Measurements from ENCODE around the gene RIMS1. TPM values are rescaled to one million over a fixed set of nuclear protein-coding genes. Genes with fewer than 3 reads are reported as not detected.

Gene RIMS1
- total RNA-seq, 4 donors from 2014 or later = 0.54 to 5.0 TPM; not detected in 2

DNA sequence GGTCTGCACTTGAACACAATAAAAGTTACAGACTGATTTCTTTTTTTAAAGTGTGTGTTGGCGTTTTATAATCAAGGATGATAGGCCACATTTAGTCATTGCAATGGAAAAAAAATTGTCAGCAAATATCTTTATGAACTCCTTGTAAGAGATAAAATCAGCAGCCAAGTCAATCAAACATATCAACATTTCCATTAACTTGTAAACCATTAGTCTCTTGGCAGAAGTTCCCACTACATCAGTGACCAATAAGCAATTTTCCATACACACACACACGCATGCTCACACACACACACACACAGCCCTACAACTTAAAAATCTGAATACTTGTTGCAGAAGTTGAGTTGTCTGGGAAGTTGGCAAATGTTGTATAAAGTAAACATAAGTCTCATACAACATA, 419.6 kb downstream of the RIMS1 start:
- H3K4me1 ChIP-seq = no peaks in the 10 kb centered on the region
- TF ChIP-seq POLR2A (IDR thresholded peaks at IDR 0.05) = no peak
- TF ChIP-seq, protein P1, sequence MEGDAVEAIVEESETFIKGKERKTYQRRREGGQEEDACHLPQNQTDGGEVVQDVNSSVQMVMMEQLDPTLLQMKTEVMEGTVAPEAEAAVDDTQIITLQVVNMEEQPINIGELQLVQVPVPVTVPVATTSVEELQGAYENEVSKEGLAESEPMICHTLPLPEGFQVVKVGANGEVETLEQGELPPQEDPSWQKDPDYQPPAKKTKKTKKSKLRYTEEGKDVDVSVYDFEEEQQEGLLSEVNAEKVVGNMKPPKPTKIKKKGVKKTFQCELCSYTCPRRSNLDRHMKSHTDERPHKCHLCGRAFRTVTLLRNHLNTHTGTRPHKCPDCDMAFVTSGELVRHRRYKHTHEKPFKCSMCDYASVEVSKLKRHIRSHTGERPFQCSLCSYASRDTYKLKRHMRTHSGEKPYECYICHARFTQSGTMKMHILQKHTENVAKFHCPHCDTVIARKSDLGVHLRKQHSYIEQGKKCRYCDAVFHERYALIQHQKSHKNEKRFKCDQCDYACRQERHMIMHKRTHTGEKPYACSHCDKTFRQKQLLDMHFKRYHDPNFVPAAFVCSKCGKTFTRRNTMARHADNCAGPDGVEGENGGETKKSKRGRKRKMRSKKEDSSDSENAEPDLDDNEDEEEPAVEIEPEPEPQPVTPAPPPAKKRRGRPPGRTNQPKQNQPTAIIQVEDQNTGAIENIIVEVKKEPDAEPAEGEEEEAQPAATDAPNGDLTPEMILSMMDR (IDR thresholded peaks at IDR 0.05) = no peak
- no peak for DNase-seq
- H3K27ac ChIP-seq = no peak overlapping the region
- H3K9me3 ChIP-seq = no peaks in the 10 kb centered on the region
- no peaks in the 10 kb centered on the region for H3K27me3 ChIP-seq
- H3K36me3 ChIP-seq = no peaks in the 10 kb centered on the region
- H3K4me3 ChIP-seq = no peak overlapping the region

DNA sequence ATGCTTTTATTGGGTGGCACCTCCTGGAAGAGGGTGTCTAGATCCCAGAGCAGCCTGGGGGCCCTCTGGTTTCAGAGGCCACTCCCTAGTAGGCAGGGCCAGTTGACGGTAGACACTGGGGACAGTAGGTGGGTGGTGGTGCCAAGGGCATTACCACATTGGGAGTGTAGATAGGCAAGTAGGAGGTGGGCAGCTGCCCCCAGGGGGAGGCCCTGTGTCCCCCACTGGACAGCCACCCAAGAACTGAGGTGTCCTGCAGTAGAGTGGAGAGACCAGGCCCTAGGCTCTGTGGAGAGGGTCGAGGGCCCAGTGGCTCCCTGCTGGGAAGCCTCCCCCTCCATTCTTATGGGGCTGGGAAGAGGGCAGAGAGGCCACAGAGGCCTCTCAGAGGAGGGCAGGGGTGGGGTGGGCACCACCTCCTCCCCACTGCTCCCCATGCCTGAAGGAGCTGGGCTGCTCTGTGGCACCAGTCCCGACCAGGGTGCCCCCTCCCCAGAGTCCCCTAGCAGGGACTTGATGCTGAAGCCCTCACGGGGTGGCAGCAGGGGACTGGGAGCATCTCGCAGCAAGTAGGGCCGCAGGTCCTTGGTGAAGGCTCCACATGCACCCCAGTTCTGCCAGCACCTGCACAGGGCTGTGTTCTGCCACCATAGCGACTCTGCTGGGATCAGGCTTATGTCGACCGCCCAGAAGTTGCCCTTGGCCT, 430.5 kb downstream of the RIMS1 start:
- H3K36me3 ChIP-seq = no peaks in the 10 kb centered on the region
- H3K27ac ChIP-seq = no peak overlapping the region
- H3K27me3 ChIP-seq = no peaks in the 10 kb centered on the region
- no peak for TF ChIP-seq POLR2A (IDR thresholded peaks at IDR 0.05)
- TF ChIP-seq, protein P1 (IDR thresholded peaks at IDR 0.05) = no peak
- DNase-seq = no peak
- no peaks in the 10 kb centered on the region for H3K9me3 ChIP-seq
- no peaks in the 10 kb centered on the region for H3K4me1 ChIP-seq
- H3K4me3 ChIP-seq = no peak overlapping the region

DNA sequence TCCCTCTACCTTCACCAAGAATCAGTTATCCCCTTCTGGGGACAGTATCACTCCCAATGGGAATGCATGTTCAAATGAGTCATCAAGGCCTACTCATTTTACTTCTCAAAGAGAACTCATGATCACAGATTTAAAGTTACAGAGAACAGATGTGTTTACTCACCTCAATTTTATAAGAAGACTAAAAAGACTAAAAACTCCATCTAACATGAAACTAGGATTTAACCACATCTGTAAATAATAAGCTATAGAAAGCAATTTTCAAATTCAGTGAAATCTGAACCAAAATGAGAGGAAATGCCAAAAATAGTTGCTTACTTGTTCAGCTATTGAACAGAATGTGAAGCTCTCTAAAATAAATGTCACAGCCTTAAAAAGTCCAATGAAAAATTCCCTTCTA, 435.4 kb downstream of the RIMS1 start:
- no peak for DNase-seq
- H3K27ac ChIP-seq = no peak overlapping the region
- no peaks in the 10 kb centered on the region for H3K9me3 ChIP-seq
- no peaks in the 10 kb centered on the region for H3K36me3 ChIP-seq
- H3K4me3 ChIP-seq = no peak overlapping the region
- no peaks in the 10 kb centered on the region for H3K4me1 ChIP-seq
- TF ChIP-seq, protein P1 (IDR thresholded peaks at IDR 0.05) = no peak
- no peak for TF ChIP-seq POLR2A (IDR thresholded peaks at IDR 0.05)
- no peaks in the 10 kb centered on the region for H3K27me3 ChIP-seq

DNA sequence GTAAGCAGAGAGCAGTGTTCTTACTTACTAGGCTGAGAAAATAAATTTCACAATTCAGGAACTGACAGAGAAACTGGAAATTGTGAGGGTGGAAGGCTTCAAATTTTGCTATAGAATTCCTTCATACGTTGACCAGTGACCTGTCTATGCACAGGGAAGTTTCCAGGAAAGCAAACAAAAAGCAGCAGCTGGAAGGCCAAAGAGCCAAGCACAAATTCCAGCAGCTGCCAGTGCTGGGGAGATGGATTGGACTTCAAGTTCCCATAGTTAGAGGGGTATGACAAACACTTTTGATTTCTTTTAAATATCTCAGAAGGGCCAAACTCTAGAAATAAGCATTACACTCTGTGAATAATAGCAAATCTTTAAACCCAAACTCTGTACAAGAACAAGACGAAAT, 436.4 kb downstream of the RIMS1 start:
- Histone ChIP-seq H3K36me3 (no peaks in the 10 kb centered on the region), H3K27ac (no peak overlapping the region), H3K4me1 (no peaks in the 10 kb centered on the region), H3K9me3 (no peaks in the 10 kb centered on the region), H3K4me3 (no peak overlapping the region), H3K27me3 (no peaks in the 10 kb centered on the region)
- no peak for DNase-seq
- TF ChIP-seq, protein P1 (IDR thresholded peaks at IDR 0.05) = no peak
- no peak for TF ChIP-seq POLR2A (IDR thresholded peaks at IDR 0.05)

DNA sequence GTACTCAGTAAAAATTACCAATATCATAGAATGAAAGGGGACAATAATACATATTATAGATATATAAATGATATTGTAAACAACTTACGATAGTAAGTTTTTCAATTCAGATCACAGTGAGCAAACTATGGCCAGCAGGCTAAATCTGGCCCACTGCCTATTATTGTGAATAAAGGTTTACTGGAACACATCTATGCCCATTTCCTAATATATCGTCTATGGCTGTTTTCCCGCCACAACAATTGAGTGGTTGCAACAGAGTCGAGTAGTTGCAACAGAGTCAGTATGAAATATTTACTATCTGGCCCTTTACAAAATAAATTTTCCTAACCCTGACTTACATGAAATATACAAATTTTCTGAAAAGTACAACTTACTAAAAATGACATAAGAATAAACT, 438.2 kb downstream of the RIMS1 start:
- no peak overlapping the region for H3K27ac ChIP-seq
- no peak for TF ChIP-seq POLR2A (IDR thresholded peaks at IDR 0.05)
- TF ChIP-seq, protein P1 (IDR thresholded peaks at IDR 0.05) = no peak
- no peaks in the 10 kb centered on the region for H3K36me3 ChIP-seq
- H3K4me1 ChIP-seq = no peaks in the 10 kb centered on the region
- no peaks in the 10 kb centered on the region for H3K27me3 ChIP-seq
- H3K4me3 ChIP-seq = no peak overlapping the region
- H3K9me3 ChIP-seq = no peaks in the 10 kb centered on the region
- DNase-seq = no peak
